Loucy (cell line): Measurements from ENCODE around the gene S100A11.

Source experiments
- H2AFZ ChIP-seq: fragments of 200-600 bp; sonication (generic); 2 replicates; pipeline ENCODE4 v1.6.0; 2016; ENCODE audit warnings: antibody characterized with exemption, mild to moderate bottlenecking, low read length, moderate library complexity
- H3F3A ChIP-seq: fragments of 200-600 bp; 2 replicates; pipeline ENCODE4 v1.6.0; 2016; ENCODE audit warnings: antibody characterized with exemption, low read depth, mild to moderate bottlenecking
- H3K27me3 ChIP-seq: fragments of 200-600 bp; sonication (generic); 2 replicates; pipeline ENCODE4 v1.6.1; 2014; ENCODE audit warnings: low read length, mild to moderate bottlenecking; ENCODE audit not compliant: insufficient read depth, poor library complexity, severe bottlenecking
- H3K36me3 ChIP-seq: fragments of 200-600 bp; sonication (generic); 2 replicates; pipeline ENCODE4 v1.6.1; 2016; ENCODE audit warnings: low read length; ENCODE audit not compliant: insufficient read depth
- H3K4me1 ChIP-seq: fragments of 200-600 bp; sonication (generic); 2 replicates; pipeline ENCODE4 v1.5.1; 2014; ENCODE audit warnings: low read length, mild to moderate bottlenecking; ENCODE audit not compliant: insufficient read depth, poor library complexity, severe bottlenecking
- H3K4me2 ChIP-seq: fragments of 200-600 bp; sonication (generic); 2 replicates; pipeline ENCODE4 v1.6.0; 2014; ENCODE audit warnings: antibody characterized with exemption, low read length, low read depth, mild to moderate bottlenecking; ENCODE audit not compliant: poor library complexity, severe bottlenecking
- H3K4me3 ChIP-seq: fragments of 200-600 bp; sonication (generic); 2 replicates; pipeline ENCODE4 v1.5.1; 2014; ENCODE audit warnings: low read length, mild to moderate bottlenecking, mixed read lengths; ENCODE audit not compliant: poor library complexity, severe bottlenecking
- H3K79me2 ChIP-seq: fragments of 200-600 bp; sonication (generic); 2 replicates; pipeline ENCODE4 v1.6.1; 2014; ENCODE audit warnings: low read length; ENCODE audit not compliant: insufficient read depth
- H3K9ac ChIP-seq: fragments of 200-600 bp; sonication (generic); 2 replicates; pipeline ENCODE4 v1.6.0; 2014; ENCODE audit warnings: mild to moderate bottlenecking, low read depth, low read length, moderate library complexity; ENCODE audit not compliant: poor library complexity, severe bottlenecking
- H3K9me2 ChIP-seq: fragments of 200-600 bp; sonication (generic); replicated peaks from 2 replicates; pipeline ENCODE4 v1.6.1; 2016; ENCODE audit warnings: low read depth, low read length, mixed read lengths
- H3K9me3 ChIP-seq: fragments of 200-600 bp; sonication (generic); 2 replicates; pipeline ENCODE4 v1.6.1; 2014; ENCODE audit warnings: mild to moderate bottlenecking, antibody characterized with exemption, low read length, low read depth; ENCODE audit not compliant: insufficient read depth
- H4K20me1 ChIP-seq: fragments of 200-600 bp; sonication (generic); 2 replicates; pipeline ENCODE4 v1.6.0; 2014; ENCODE audit warnings: antibody characterized with exemption, low read length, mild to moderate bottlenecking; ENCODE audit not compliant: insufficient read depth, poor library complexity, severe bottlenecking
- CTCF ChIP-seq: fragments of 200-600 bp; sonication (generic); conservative IDR thresholded peaks from 2 replicates; pipeline ENCODE4 v1.5.1; 2014; ENCODE audit warnings: mild to moderate bottlenecking, antibody characterized with exemption, low read length
- EZH2phosphoT487 ChIP-seq: fragments of 200-600 bp; IDR thresholded peaks from 2 replicates; pipeline ENCODE4 v1.6.1; 2018; ENCODE audit warnings: antibody characterized with exemption, mild to moderate bottlenecking, moderate library complexity, borderline replicate concordance

The S100A11 gene

DNA sequence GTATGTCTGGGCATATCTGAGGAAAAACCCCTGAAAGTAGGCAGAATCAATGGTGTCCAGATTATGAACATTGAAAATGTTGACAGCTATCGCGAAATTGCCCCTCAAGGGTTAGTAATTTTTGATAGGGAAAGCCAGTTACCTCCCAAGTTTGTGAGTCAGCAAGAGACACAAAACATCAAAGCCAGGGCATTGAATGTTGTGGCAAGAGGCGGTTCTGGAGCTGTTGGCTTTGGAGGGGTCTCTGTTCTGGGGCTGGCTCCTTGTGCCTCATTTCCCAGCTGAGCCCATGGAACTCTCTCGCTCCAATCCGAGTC lies 10.6 kb upstream of the S100A11 start:
- Histone ChIP-seq H3K4me1 (peaks cover 77% of the 10 kb centered on the region), H3K27me3 (no peaks in the 10 kb centered on the region)
- TF ChIP-seq CTCF (no peak), EZH2phosphoT487 (no peak)

GRCh38 chr1:152044386-152044785 lies 7.6 kb upstream of the S100A11 start:
- no peaks in the 10 kb centered on the region for H3K9me3 ChIP-seq
- no peaks in the 10 kb centered on the region for H3K9me2 ChIP-seq
- H3K9ac ChIP-seq, result peak overlapping the region; percentile 21
- H3K4me1 ChIP-seq, result peaks cover 56% of the 10 kb centered on the region
- H3F3A ChIP-seq, result peaks cover 11% of the 10 kb centered on the region; the same call in 1 of the 2 replicates
- H3K79me2 ChIP-seq, result no peaks in the 10 kb centered on the region
- no peaks in the 10 kb centered on the region for H3K36me3 ChIP-seq
- H2AFZ ChIP-seq, result peak overlapping the region; percentile 50; the same call in 1 of the 2 replicates
- no peak overlapping the region for H3K4me3 ChIP-seq
- H3K27me3 ChIP-seq, result no peaks in the 10 kb centered on the region
- H3K4me2 ChIP-seq, result peak overlapping the region; percentile 8
- no peaks in the 10 kb centered on the region for H4K20me1 ChIP-seq
- TF ChIP-seq EZH2phosphoT487 (no peak), CTCF (peak; percentile 43)

More for the DNA sequence above, 10.6 kb upstream of the S100A11 start:
- H3K9me2 ChIP-seq, result no peaks in the 10 kb centered on the region
- H3K9me3 ChIP-seq, result no peaks in the 10 kb centered on the region
- H3K4me2 ChIP-seq, result peak overlapping the region; percentile 82
- peak overlapping the region; percentile 83 for H3K9ac ChIP-seq
- no peaks in the 10 kb centered on the region for H3K79me2 ChIP-seq
- H4K20me1 ChIP-seq, result no peaks in the 10 kb centered on the region
- peaks cover 14% of the 10 kb centered on the region; the same call in 1 of the 2 replicates for H3F3A ChIP-seq
- peak overlapping the region; percentile 72 for H3K4me3 ChIP-seq
- H3K36me3 ChIP-seq, result no peaks in the 10 kb centered on the region
- H2AFZ ChIP-seq, result no peak overlapping the region

GRCh38 chr1:152043870-152044269 lies 7.1 kb upstream of the S100A11 start:
- TF ChIP-seq EZH2phosphoT487, result no peak
- no peak for TF ChIP-seq CTCF

More at GRCh38 chr1:152043870-152044269, 7.1 kb upstream of the S100A11 start:
- Histone ChIP-seq H3F3A (peaks cover 9% of the 10 kb centered on the region; the same call in 1 of the 2 replicates), H3K4me3 (no peak overlapping the region), H3K9me2 (no peaks in the 10 kb centered on the region), H3K36me3 (no peaks in the 10 kb centered on the region), H3K9ac (peak overlapping the region; percentile 21), H3K4me1 (peaks cover 52% of the 10 kb centered on the region), H4K20me1 (no peaks in the 10 kb centered on the region), H3K79me2 (no peaks in the 10 kb centered on the region), H3K9me3 (no peaks in the 10 kb centered on the region), H3K4me2 (peak overlapping the region; percentile 8), H2AFZ (peak overlapping the region; percentile 50), H3K27me3 (no peaks in the 10 kb centered on the region)
